Liver (tissue), 3 donors: ENCODE results near the gene AQP3.

Experiments used
- ATF3 ChIP-seq: IDR thresholded peaks from 2 replicates; pipeline ENCODE4 v1.6.1; 2016; ENCODE audit warnings: antibody characterized with exemption
- CTCF ChIP-seq: fragments of 150-350 bp; IDR thresholded peaks from 2 replicates; pipeline ENCODE4 v1.5.1; 2017; ENCODE audit warnings: improper control_type of control experiment, low read depth, low read length; ENCODE audit not compliant: missing input control
- GABPA ChIP-seq, 2 donors: IDR thresholded peaks in 1 of 2; conservative IDR thresholded peaks in 1 of 2; 2 replicates each; pipeline ENCODE4 v1.6.1; 2016; ENCODE audit warnings: antibody characterized with exemption in 2 of 2, mild to moderate bottlenecking in 1 of 2, moderate library complexity in 1 of 2
- RAD21 ChIP-seq, 2 donors: IDR thresholded peaks; 2 replicates each; pipeline ENCODE4 v1.6.1; 2016; ENCODE audit warnings: antibody characterized with exemption in 2 of 2, mild to moderate bottlenecking in 2 of 2
- REST ChIP-seq: IDR thresholded peaks from 2 replicates; pipeline ENCODE4 v1.6.1; 2016; ENCODE audit warnings: antibody characterized with exemption, mild to moderate bottlenecking
- donor health status: healthy.
- donor health status: healthy.

- TF ChIP-seq CTCF (no peak), ATF3 (no peak), RAD21 (IDR thresholded peaks at IDR 0.05) (no peak), REST (no peak), GABPA (IDR thresholded peaks at IDR 0.05 in 1 of 2, conservative IDR thresholded peaks at IDR 0.05 in 1 of 2) (no peak)
These were observed 6.8 kb downstream of the AQP3 start for GRCh38 chr9:33440609-33441008.
